HG02884 (cell line): ENCODE results near the gene SETD3.

Source experiments
- ATAC-seq: cut with Tn5 transposase; IDR thresholded peaks from one replicate; pipeline ENCODE4 v1.9.1; 2021; ENCODE audit warnings: mild to moderate bottlenecking, moderate library complexity; ENCODE audit not compliant: unreplicated experiment

Gene SETD3

GRCh38 chr14:99461411-99462085, 19.1 kb downstream of the SETD3 start:
- no peak for ATAC-seq

GRCh38 chr14:99460793-99461192, 19.9 kb downstream of the SETD3 start:
- no peak for ATAC-seq

- ATAC-seq, result no peak
These were observed 21.1 kb downstream of the SETD3 start for GRCh38 chr14:99459481-99460100.

GRCh38 chr14:99454246-99454645, 26.4 kb downstream of the SETD3 start:
- no peak for ATAC-seq

- ATAC-seq, result no peak
These were observed 27.7 kb downstream of the SETD3 start for GRCh38 chr14:99452968-99453367.

GRCh38 chr14:99451234-99451633, 29.4 kb downstream of the SETD3 start:
- ATAC-seq, result no peak

GRCh38 chr14:99450266-99450665, 30.4 kb downstream of the SETD3 start:
- ATAC-seq, result no peak

GRCh38 chr14:99447739-99448138, 32.9 kb downstream of the SETD3 start:
- ATAC-seq, result no peak

GRCh38 chr14:99445931-99446330, 34.7 kb downstream of the SETD3 start:
- ATAC-seq, result no peak

- peak; percentile 70 for ATAC-seq
These were observed 38.7 kb downstream of the SETD3 start for GRCh38 chr14:99441918-99442317.

- ATAC-seq, result peak; percentile 30
These were observed 39.3 kb downstream of the SETD3 start for GRCh38 chr14:99441157-99441870.

- no peak for ATAC-seq
These were observed 40.4 kb downstream of the SETD3 start for GRCh38 chr14:99440278-99440677.

- no peak for ATAC-seq
These were observed 43.0 kb downstream of the SETD3 start for GRCh38 chr14:99437706-99438105.

- ATAC-seq, result no peak
These were observed 44.1 kb downstream of the SETD3 start for GRCh38 chr14:99436247-99437180.

GRCh38 chr14:99435327-99435726, 45.3 kb downstream of the SETD3 start:
- ATAC-seq, result no peak

GRCh38 chr14:99432485-99432884, 48.2 kb downstream of the SETD3 start:
- no peak for ATAC-seq

GRCh38 chr14:99431986-99432385, 48.7 kb downstream of the SETD3 start:
- ATAC-seq, result no peak

GRCh38 chr14:99430491-99430890, 50.2 kb downstream of the SETD3 start:
- ATAC-seq, result peak; percentile 66

GRCh38 chr14:99427632-99428300, 52.9 kb downstream of the SETD3 start:
- no peak for ATAC-seq

- no peak for ATAC-seq
These were observed 53.8 kb downstream of the SETD3 start for GRCh38 chr14:99426813-99427346.
